GM10248 (cell line): ENCODE measurements around the gene SUN1.
"Not testable (repeated sequence)": the region's sequence is repeated elsewhere in the genome, so short reads cannot be mapped to it uniquely, and the experiment has no call there.

Experiments
- CTCF ChIA-PET: fragments of 300-600 bp; sonication (Branson Sonifier 250); formaldehyde crosslinking; extraction: SDS; loops from one replicate; lab custom pipeline; 2021; ENCODE audit warnings: antibody characterized with exemption; lab: Yijun Ruan, JAX
- POLR2A ChIA-PET: fragments of 350-650 bp; sonication (Branson Sonifier 250); formaldehyde crosslinking; extraction: SDS; loops from one replicate; lab custom pipeline; 2020; ENCODE audit warnings: antibody characterized with exemption; lab: Yijun Ruan, JAX
- DNase-seq: peaks from one replicate; pipeline ENCODE4 v3.0.0; 2012; ENCODE audit errors: extremely low spot score
- TF ChIP-seq, protein P1 (sequence below): IDR thresholded peaks from 2 replicates; pipeline ENCODE4 v1.5.1; 2012; ENCODE audit warnings: mild to moderate bottlenecking, low read depth; ENCODE audit errors: extremely low read depth, missing control alignments, control extremely low read depth

Gene SUN1

DNA sequence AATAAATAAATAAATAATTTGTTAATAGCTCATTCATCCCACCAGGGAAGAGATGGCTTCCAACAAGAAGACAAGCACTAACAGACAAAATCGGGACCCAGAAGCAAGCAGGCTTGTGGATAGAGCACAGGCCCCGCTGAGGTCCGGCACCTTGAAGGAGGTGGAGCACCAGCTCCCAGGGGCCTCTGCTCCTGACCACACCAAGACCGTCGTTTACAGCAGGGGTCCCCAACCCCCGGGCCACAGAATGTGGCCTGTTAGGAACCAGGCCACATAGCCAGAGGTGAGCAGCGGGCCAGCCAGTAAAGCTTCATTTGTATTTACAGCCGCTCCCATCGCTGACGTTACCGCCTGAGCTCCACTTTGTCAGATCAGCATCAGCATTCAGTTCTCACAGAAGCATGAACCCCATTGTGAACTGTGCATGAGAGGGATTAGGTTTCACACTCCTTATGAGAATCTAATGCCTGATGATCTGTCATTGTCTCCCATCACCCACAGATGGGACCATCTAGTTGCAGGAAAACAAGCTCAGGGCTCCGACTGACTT, 33.3 kb upstream of the SUN1 start:
- ChIA-PET CTCF (interaction anchor here (0.8 to 2.3 kb wide), 4 partner anchors 9 to 74 kb away, joined by 4 to 10 read pairs (median 5); no protein-coding TSS in a partner anchor), POLR2A (no interaction called here)
- no peak for DNase-seq
- TF ChIP-seq, protein P1, sequence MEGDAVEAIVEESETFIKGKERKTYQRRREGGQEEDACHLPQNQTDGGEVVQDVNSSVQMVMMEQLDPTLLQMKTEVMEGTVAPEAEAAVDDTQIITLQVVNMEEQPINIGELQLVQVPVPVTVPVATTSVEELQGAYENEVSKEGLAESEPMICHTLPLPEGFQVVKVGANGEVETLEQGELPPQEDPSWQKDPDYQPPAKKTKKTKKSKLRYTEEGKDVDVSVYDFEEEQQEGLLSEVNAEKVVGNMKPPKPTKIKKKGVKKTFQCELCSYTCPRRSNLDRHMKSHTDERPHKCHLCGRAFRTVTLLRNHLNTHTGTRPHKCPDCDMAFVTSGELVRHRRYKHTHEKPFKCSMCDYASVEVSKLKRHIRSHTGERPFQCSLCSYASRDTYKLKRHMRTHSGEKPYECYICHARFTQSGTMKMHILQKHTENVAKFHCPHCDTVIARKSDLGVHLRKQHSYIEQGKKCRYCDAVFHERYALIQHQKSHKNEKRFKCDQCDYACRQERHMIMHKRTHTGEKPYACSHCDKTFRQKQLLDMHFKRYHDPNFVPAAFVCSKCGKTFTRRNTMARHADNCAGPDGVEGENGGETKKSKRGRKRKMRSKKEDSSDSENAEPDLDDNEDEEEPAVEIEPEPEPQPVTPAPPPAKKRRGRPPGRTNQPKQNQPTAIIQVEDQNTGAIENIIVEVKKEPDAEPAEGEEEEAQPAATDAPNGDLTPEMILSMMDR: no peak

- ChIA-PET CTCF (interaction anchor here (0.9 kb wide), 1 partner anchor 12 kb away, joined by 3 read pairs; no protein-coding TSS in a partner anchor), POLR2A (no interaction called here)
- TF ChIP-seq, protein P1: no peak
- DNase-seq: no peak
Measured at GRCh38 chr7:800692-801091, 31.6 kb upstream of the SUN1 start.

DNA sequence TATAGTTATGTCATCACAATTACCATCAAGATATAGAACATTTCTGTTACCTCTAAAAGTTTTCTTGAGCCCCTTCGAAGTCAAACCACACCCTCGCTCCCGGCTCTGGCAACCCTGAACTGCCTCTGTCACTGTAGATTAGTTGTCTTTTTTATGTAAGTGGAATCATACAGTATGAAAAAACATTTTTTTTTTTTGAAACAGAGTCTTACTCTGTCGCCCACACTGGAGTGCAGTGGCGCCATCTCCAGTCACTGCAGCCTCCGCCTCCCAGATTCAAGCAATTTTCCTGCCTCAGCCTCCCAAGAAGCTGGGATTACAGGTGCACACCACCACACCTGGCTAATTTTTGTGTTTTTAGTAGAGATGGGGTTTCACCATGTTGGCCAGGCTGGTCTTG, 30.9 kb upstream of the SUN1 start:
- CTCF ChIA-PET, POLR2A ChIA-PET, DNase-seq: not testable (repeated sequence)

DNA sequence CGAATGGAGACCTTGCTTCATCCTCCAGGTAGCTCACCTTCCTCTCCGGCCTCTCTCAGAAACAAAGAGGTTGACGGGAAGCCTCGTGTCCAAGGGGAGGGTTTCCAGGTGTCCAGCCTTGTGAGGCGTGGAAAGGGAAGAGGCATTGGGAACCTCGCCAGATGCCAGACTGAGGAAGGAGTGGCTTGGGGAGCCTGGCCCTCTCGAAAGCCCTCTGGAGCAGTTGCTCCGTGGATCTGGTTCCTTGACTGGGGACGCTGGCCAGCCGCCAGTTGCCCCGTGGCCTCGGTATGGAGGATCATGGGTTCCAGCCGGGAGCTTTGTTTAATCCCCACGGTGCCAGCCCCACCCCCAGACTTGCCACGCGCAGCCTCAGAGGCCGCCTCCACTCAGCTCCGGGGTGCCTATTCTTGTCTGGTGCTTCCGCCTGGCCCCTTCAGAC, 30.3 kb upstream of the SUN1 start:
- POLR2A ChIA-PET: no interaction called here
- CTCF ChIA-PET: no interaction called here
- DNase-seq: no peak
- TF ChIP-seq, protein P1: no peak

- POLR2A ChIA-PET: no interaction called here
- TF ChIP-seq, protein P1: no peak
- DNase-seq: no peak
- CTCF ChIA-PET: no interaction called here
Measured at GRCh38 chr7:802500-803242, 29.6 kb upstream of the SUN1 start.

DNA sequence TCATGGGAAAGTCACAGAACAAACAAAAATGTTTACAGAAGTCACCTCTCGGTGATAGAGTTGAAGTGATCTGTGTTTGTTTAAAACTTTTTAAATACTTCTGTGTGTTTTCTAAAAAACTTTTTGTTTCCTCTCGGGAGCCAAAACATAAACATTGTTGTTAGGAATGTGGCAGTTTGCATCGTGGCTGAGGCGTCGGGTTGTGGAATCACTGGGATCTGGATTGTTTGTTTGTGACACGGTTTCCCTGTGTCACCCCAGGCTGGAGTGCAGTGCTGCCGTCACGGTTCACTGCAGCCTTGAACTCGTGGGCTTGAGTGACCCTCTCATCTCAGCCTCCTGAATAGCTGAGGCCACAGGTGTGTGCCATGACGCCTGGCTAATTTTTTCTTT, 29.0 kb upstream of the SUN1 start:
- TF ChIP-seq, protein P1: no peak
- ChIA-PET CTCF (no interaction called here), POLR2A (no interaction called here)
- no peak for DNase-seq

- DNase-seq, POLR2A ChIA-PET, CTCF ChIA-PET: not testable (repeated sequence)
Measured at GRCh38 chr7:803796-804195, 28.5 kb upstream of the SUN1 start.
